NOMO-1 treated with DMSO at 0.1 percent for 48 hours (cell line): ENCODE data around the gene AMN.
"Not testable (repeated sequence)": the region's sequence is repeated elsewhere in the genome, so short reads cannot be mapped to it uniquely, and the experiment has no call there.

Experiments
- DNase-seq: peaks from one replicate; lab custom pipeline; 2025; ENCODE audit not compliant: unreplicated experiment; lab: John Stamatoyannopoulos, UW

The AMN gene

GRCh38 chr14:102922490-102923200 lies at the start of gene AMN:
Gene AMN, plus strand, starts transcription at chr14:102922663. Its CDS starts 26 bp downstream, at chr14:102922689.
- DNase-seq, result no peak

- no peak for DNase-seq
Observed at GRCh38 chr14:102873131-102873530, 49.3 kb upstream of the AMN start.

- DNase-seq, result no peak
Observed at GRCh38 chr14:102873546-102874061, 48.9 kb upstream of the AMN start.

- no peak for DNase-seq
Observed at GRCh38 chr14:102875652-102876051, 46.8 kb upstream of the AMN start.

GRCh38 chr14:102877511-102877910 lies 45.0 kb upstream of the AMN start:
- DNase-seq, result not testable (repeated sequence)

- no peak for DNase-seq
Observed at GRCh38 chr14:102878174-102878969, 44.1 kb upstream of the AMN start.

GRCh38 chr14:102878970-102879460 lies 43.4 kb upstream of the AMN start:
- DNase-seq, result no peak

GRCh38 chr14:102882226-102882906 lies 40.1 kb upstream of the AMN start:
- DNase-seq, result no peak

GRCh38 chr14:102883089-102883541 lies 39.3 kb upstream of the AMN start:
- DNase-seq, result no peak

- DNase-seq, result no peak
Observed at GRCh38 chr14:102883554-102883953, 38.9 kb upstream of the AMN start.

GRCh38 chr14:102885737-102886447 lies 36.6 kb upstream of the AMN start:
- no peak for DNase-seq

- no peak for DNase-seq
Observed at GRCh38 chr14:102888748-102889147, 33.7 kb upstream of the AMN start.

- no peak for DNase-seq
Observed at GRCh38 chr14:102889615-102890014, 32.8 kb upstream of the AMN start.

- no peak for DNase-seq
Observed at GRCh38 chr14:102891111-102891510, 31.4 kb upstream of the AMN start.

- DNase-seq, result no peak
Observed at GRCh38 chr14:102891556-102891955, 30.9 kb upstream of the AMN start.

- DNase-seq, result no peak
Observed at GRCh38 chr14:102892651-102893050, 29.8 kb upstream of the AMN start.

- no peak for DNase-seq
Observed at GRCh38 chr14:102893452-102893851, 29.0 kb upstream of the AMN start.

- not testable (repeated sequence) for DNase-seq
Observed at GRCh38 chr14:102896735-102897134, 25.7 kb upstream of the AMN start.

GRCh38 chr14:102897299-102898027 lies 25.0 kb upstream of the AMN start:
- no peak for DNase-seq

- no peak for DNase-seq
Observed at GRCh38 chr14:102898298-102898697, 24.2 kb upstream of the AMN start.
